ENCODE results near the gene ITIH2.
"Not testable (repeated sequence)": the region's sequence is repeated elsewhere in the genome, so short reads cannot be mapped to it uniquely, and the experiment has no call there.

ITIH2 gene

GRCh38 chr10:7696545-7696944 is 6.6 kb upstream of the ITIH2 start:
- DNase-seq: no peak

- no peak for DNase-seq
Observed at GRCh38 chr10:7697426-7697825, 5.7 kb upstream of the ITIH2 start.

- DNase-seq: no peak
Observed at GRCh38 chr10:7700577-7701125, 2.5 kb upstream of the ITIH2 start.

GRCh38 chr10:7701158-7701742 is 1.9 kb upstream of the ITIH2 start:
- DNase-seq: no peak

- DNase-seq: no peak
Observed at GRCh38 chr10:7702288-7702812, 766 bp upstream of the ITIH2 start.

GRCh38 chr10:7704071-7705016 is 1.2 kb downstream of the ITIH2 start:
- DNase-seq: no peak

GRCh38 chr10:7705341-7705740 is 2.2 kb downstream of the ITIH2 start:
- DNase-seq: no peak

- no peak for DNase-seq
Observed at GRCh38 chr10:7706534-7707073, 3.5 kb downstream of the ITIH2 start.

- DNase-seq: no peak
Observed at GRCh38 chr10:7707102-7707501, 4.0 kb downstream of the ITIH2 start.

GRCh38 chr10:7707858-7708622 is 4.9 kb downstream of the ITIH2 start:
- DNase-seq: no peak

- no peak for DNase-seq
Observed at GRCh38 chr10:7708832-7709231, 5.7 kb downstream of the ITIH2 start.

- no peak for DNase-seq
Observed at GRCh38 chr10:7710446-7710845, 7.3 kb downstream of the ITIH2 start.

GRCh38 chr10:7711075-7711474 is 8.0 kb downstream of the ITIH2 start:
- not testable (repeated sequence) for DNase-seq

GRCh38 chr10:7715515-7715914 is 12.4 kb downstream of the ITIH2 start:
- no peak for DNase-seq

- no peak for DNase-seq
Observed at GRCh38 chr10:7717767-7718166, 14.7 kb downstream of the ITIH2 start.

GRCh38 chr10:7718685-7719084 is 15.6 kb downstream of the ITIH2 start:
- no peak for DNase-seq

- DNase-seq: no peak
Observed at GRCh38 chr10:7720478-7720877, 17.4 kb downstream of the ITIH2 start.

GRCh38 chr10:7722927-7723529 is 19.9 kb downstream of the ITIH2 start:
- DNase-seq: no peak

GRCh38 chr10:7734821-7735220 is 31.7 kb downstream of the ITIH2 start:
- DNase-seq: no peak

- no peak for DNase-seq
Observed at GRCh38 chr10:7738536-7739407, 35.7 kb downstream of the ITIH2 start.

GRCh38 chr10:7744307-7744706 is 41.2 kb downstream of the ITIH2 start:
- no peak for DNase-seq

Measured in CD4-positive, alpha-beta T cell treated with Interleukin-6 for 4 hours (primary cell).